22Rv1 (cell line): ENCODE results near the gene SMOC2.

Experiments
- H3K27ac ChIP-seq: fragments of 450-650 bp; 2 replicates; pipeline ENCODE4 v1.5.1; 2017
- ZFX ChIP-seq: fragments of 450-650 bp; IDR thresholded peaks from 2 replicates; pipeline ENCODE4 v1.6.1; 2017; ENCODE audit warnings: antibody characterized with exemption, borderline replicate concordance
- TF ChIP-seq, protein P1 (sequence below): fragments of 450-650 bp; IDR thresholded peaks from 2 replicates; pipeline ENCODE4 v1.5.1; 2017; ENCODE audit warnings: mild to moderate bottlenecking

The SMOC2 gene

DNA sequence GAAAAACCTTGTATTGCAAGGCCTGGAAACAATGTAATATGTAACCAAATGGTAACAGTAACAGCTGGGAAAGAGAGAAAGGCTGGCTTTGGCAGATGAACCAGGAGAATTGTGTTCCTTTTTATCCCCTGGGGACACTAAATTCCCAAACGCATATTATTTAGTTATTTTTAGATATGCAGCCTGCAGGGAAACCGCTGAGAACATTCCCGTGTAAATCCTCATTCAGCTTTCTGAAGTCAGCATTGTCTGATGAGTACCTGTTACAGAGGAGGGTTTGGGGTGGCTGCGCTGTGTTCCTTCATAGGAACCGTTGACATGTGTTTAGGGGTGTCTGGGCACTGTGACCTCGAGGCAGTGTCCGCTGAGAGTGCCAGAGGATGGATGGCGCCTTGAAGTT lies 101.3 kb downstream of the SMOC2 start:
- TF ChIP-seq ZFX, result no peak
- TF ChIP-seq, protein P1, sequence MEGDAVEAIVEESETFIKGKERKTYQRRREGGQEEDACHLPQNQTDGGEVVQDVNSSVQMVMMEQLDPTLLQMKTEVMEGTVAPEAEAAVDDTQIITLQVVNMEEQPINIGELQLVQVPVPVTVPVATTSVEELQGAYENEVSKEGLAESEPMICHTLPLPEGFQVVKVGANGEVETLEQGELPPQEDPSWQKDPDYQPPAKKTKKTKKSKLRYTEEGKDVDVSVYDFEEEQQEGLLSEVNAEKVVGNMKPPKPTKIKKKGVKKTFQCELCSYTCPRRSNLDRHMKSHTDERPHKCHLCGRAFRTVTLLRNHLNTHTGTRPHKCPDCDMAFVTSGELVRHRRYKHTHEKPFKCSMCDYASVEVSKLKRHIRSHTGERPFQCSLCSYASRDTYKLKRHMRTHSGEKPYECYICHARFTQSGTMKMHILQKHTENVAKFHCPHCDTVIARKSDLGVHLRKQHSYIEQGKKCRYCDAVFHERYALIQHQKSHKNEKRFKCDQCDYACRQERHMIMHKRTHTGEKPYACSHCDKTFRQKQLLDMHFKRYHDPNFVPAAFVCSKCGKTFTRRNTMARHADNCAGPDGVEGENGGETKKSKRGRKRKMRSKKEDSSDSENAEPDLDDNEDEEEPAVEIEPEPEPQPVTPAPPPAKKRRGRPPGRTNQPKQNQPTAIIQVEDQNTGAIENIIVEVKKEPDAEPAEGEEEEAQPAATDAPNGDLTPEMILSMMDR, result no peak
- H3K27ac ChIP-seq, result no peak overlapping the region

- no peak overlapping the region for H3K27ac ChIP-seq
- TF ChIP-seq, protein P1, result no peak
- TF ChIP-seq ZFX, result no peak
These were observed 104.4 kb downstream of the SMOC2 start for GRCh38 chr6:168545428-168545827.

DNA sequence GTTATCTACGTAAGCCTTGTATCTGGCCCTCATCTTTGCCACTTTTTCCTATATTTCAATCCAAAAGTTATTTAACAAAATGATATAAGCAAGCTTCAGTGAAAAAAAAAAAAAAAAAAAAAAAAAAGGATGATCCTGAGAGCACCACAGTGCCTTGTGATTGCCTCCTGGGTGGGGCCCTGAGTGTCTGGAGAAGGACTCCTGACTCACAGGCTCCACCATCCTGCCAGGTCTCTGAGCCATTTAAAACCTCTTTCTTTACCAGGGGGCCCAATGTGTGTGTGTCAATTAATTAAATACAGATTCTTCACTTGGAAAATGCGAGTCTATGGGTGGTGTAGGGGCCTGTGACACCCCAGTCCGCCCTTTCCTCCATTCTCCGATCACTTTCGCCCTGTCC lies 105.2 kb downstream of the SMOC2 start:
- no peak overlapping the region for H3K27ac ChIP-seq
- TF ChIP-seq, protein P1, result no peak
- no peak for TF ChIP-seq ZFX

DNA sequence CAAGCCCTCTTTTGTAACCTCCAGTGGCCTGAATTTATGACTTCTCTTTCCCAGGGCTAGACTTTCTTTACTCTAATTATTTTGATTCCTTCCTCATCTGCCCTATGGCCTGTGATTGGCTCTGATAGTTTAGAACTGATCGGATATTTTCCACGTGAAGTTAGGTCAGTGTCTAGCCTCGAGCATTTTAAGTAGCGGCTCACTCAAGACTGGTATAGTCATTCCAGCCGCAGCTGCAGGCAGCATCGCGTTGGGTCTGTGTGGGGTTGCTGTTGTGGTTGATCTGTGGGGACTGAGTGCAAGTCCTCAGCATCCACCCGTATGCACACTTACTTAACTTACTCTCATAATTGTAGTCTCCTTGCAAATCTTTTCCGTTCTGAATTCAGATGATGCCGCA lies 105.7 kb downstream of the SMOC2 start:
- H3K27ac ChIP-seq, result no peak overlapping the region
- TF ChIP-seq ZFX, result no peak
- TF ChIP-seq, protein P1, result no peak

GRCh38 chr6:168550326-168550725 lies 109.3 kb downstream of the SMOC2 start:
- no peak overlapping the region for H3K27ac ChIP-seq
- no peak for TF ChIP-seq ZFX
- TF ChIP-seq, protein P1, result no peak

- H3K27ac ChIP-seq, result no peak overlapping the region
- TF ChIP-seq, protein P1, result no peak
- TF ChIP-seq ZFX, result no peak
These were observed 113.5 kb downstream of the SMOC2 start for GRCh38 chr6:168554472-168554871.

- TF ChIP-seq, protein P1, result no peak
- no peak for TF ChIP-seq ZFX
These were observed 114.1 kb downstream of the SMOC2 start for GRCh38 chr6:168554898-168555617.

More at GRCh38 chr6:168554898-168555617, 114.1 kb downstream of the SMOC2 start:
- no peak overlapping the region for H3K27ac ChIP-seq
